ENCODE data around the gene ZMYND19. TPM values are rescaled to one million over a fixed set of nuclear protein-coding genes. Genes with fewer than 3 reads are reported as not detected.
"Not testable (repeated sequence)": the region's sequence is repeated elsewhere in the genome, so short reads cannot be mapped to it uniquely, and the experiment has no call there.

Gene ZMYND19
- total RNA-seq, 1 donor from 2014 or later, result 4.3 TPM

- H3K4me3 ChIP-seq, result no peak overlapping the region
- no peak overlapping the region for H3K27ac ChIP-seq
- H3K36me3 ChIP-seq, result peaks cover 22 to 32% of the 10 kb centered on the region in 2 donors
- no peaks in the 10 kb centered on the region for H3K9me3 ChIP-seq
- peaks cover 0 to 18% of the 10 kb centered on the region in 2 donors for H3K4me1 ChIP-seq
- no peak for DNase-seq (ENCODE audit: low spot score in 2 of 2)
- no peak for TF ChIP-seq CTCF (IDR thresholded peaks at IDR 0.05)
- intact Hi-C loops (cut with DNase I), result no loop called here
- H3K27me3 ChIP-seq, result no peaks in the 10 kb centered on the region
These were observed 14.4 kb downstream of the ZMYND19 start for GRCh38 chr9:137575716-137576411.

GRCh38 chr9:137575364-137575715, 15.0 kb downstream of the ZMYND19 start:
- no peak overlapping the region for H3K4me3 ChIP-seq
- peaks cover 22 to 32% of the 10 kb centered on the region in 2 donors for H3K36me3 ChIP-seq
- no peak overlapping the region for H3K27ac ChIP-seq
- H3K9me3 ChIP-seq, result no peaks in the 10 kb centered on the region
- intact Hi-C loops (cut with DNase I), result no loop called here
- H3K27me3 ChIP-seq, result no peaks in the 10 kb centered on the region
- no peak for DNase-seq (ENCODE audit: low spot score in 2 of 2)
- no peak for TF ChIP-seq CTCF (IDR thresholded peaks at IDR 0.05)
- peaks cover 0 to 18% of the 10 kb centered on the region in 2 donors for H3K4me1 ChIP-seq

GRCh38 chr9:137574192-137574591, 16.1 kb downstream of the ZMYND19 start:
- no peaks in the 10 kb centered on the region for H3K27me3 ChIP-seq
- H3K4me3 ChIP-seq, result no peak overlapping the region
- H3K4me1 ChIP-seq, result peaks cover 0 to 16% of the 10 kb centered on the region in 2 donors
- H3K9me3 ChIP-seq, result no peaks in the 10 kb centered on the region
- H3K27ac ChIP-seq, result no peak overlapping the region
- no peak for TF ChIP-seq CTCF (IDR thresholded peaks at IDR 0.05)
- DNase-seq (ENCODE audit: low spot score in 2 of 2), result no peak
- H3K36me3 ChIP-seq, result peaks cover 22 to 32% of the 10 kb centered on the region in 2 donors
- intact Hi-C loops (cut with DNase I), result no loop called here

- H3K36me3 ChIP-seq, result peaks cover 22 to 32% of the 10 kb centered on the region in 2 donors
- no peak overlapping the region for H3K27ac ChIP-seq
- H3K9me3 ChIP-seq, result no peaks in the 10 kb centered on the region
- H3K4me1 ChIP-seq, result no peaks in the 10 kb centered on the region
- H3K4me3 ChIP-seq, result no peak overlapping the region
- no peak for DNase-seq (ENCODE audit: low spot score in 2 of 2)
- intact Hi-C loops (cut with DNase I), result no loop called here
- TF ChIP-seq CTCF (IDR thresholded peaks at IDR 0.05), result no peak
- H3K27me3 ChIP-seq, result no peaks in the 10 kb centered on the region
These were observed 19.7 kb downstream of the ZMYND19 start for GRCh38 chr9:137570566-137570965.

GRCh38 chr9:137569609-137570203, 20.6 kb downstream of the ZMYND19 start:
- Histone ChIP-seq H3K27me3 (no peaks in the 10 kb centered on the region), H3K9me3 (no peaks in the 10 kb centered on the region), H3K4me1 (no peaks in the 10 kb centered on the region), H3K27ac (no peak overlapping the region), H3K4me3 (no peak overlapping the region), H3K36me3 (peaks cover 25 to 30% of the 10 kb centered on the region in 2 donors)
- no peak for DNase-seq (ENCODE audit: low spot score in 2 of 2)
- intact Hi-C loops (cut with DNase I), result no loop called here
- no peak for TF ChIP-seq CTCF (IDR thresholded peaks at IDR 0.05)

- H3K4me3 ChIP-seq; H3K9me3 ChIP-seq; intact Hi-C loops (cut with DNase I); H3K27ac ChIP-seq; DNase-seq (ENCODE audit: low spot score in 2 of 2); H3K4me1 ChIP-seq; H3K27me3 ChIP-seq: not testable (repeated sequence)
- H3K36me3 ChIP-seq, result peaks cover 29 to 31% of the 10 kb centered on the region in 2 donors
These were observed 21.9 kb downstream of the ZMYND19 start for GRCh38 chr9:137568445-137568844.

Data from ascending aorta (tissue), 2 donors.